Effector memory CD8-positive, alpha-beta T cell (primary cell): ENCODE results near the gene UPK1A.

Experiments used
- ATAC-seq: fragments of 150-1000 bp; cut with Tn5 transposase; replicated peaks from 2 replicates; pipeline ENCODE4 v1.10.0; 2021; ENCODE audit warnings: mild to moderate bottlenecking, moderate library complexity
- DNase-seq, 3 experiments: peaks; one replicate each; pipeline ENCODE4 v3.0.0; 2021
- H3K27ac Mint-ChIP-seq, 2 donors: one replicate each; pipeline ENCODE4 v1.8.0; 2022; ENCODE audit warnings: mild to moderate bottlenecking in 2 of 2, mixed read lengths in 2 of 2, moderate library complexity in 2 of 2
- H3K27me3 Mint-ChIP-seq, 2 donors: one replicate each; pipeline ENCODE4 v1.8.0; 2022; ENCODE audit warnings: mixed read lengths in 2 of 2
- H3K36me3 Mint-ChIP-seq: one replicate; pipeline ENCODE4 v1.8.0; 2022; ENCODE audit warnings: mild to moderate bottlenecking, moderate library complexity, mixed read lengths; ENCODE audit not compliant: insufficient read depth
- H3K4me1 Mint-ChIP-seq, 2 donors: one replicate each; pipeline ENCODE4 v1.8.0; 2022; ENCODE audit warnings: low read depth in 2 of 2, mixed read lengths in 2 of 2
- H3K4me3 Mint-ChIP-seq, 2 donors: one replicate each; pipeline ENCODE4 v1.8.0; 2022; ENCODE audit warnings: mild to moderate bottlenecking in 2 of 2, mixed read lengths in 2 of 2, moderate library complexity in 2 of 2
- H3K9me3 Mint-ChIP-seq, 2 donors: one replicate each; pipeline ENCODE4 v1.8.0; 2022; ENCODE audit warnings: mixed read lengths in 2 of 2

The UPK1A gene

GRCh38 chr19:35712567-35713505, 46.5 kb downstream of the UPK1A start:
- H3K4me1 Mint-ChIP-seq = peaks cover 48 to 53% of the 10 kb centered on the region in 2 donors
- peak overlapping the region; percentile 78 to 89 for H3K4me3 Mint-ChIP-seq
- ATAC-seq = peak; percentile 18

DNA sequence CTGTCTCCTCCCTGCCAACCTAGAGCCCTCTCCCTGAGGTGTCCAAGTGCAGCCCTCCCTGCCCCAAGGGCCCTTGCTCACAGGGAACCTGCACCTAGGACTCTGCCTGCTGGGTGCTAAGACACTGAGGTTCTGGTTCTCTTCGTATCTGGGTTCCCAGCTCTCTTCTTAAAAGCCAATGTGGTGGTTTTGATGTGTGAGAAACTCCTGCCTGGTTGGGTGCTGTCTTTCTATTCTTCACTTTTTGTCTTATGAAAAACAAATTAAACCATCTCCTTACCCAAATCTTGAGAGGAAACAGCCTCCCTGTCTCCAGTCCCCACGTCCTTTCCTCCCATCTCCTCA, 47.2 kb downstream of the UPK1A start:
- H3K27me3 Mint-ChIP-seq = peaks cover 0 to 7% of the 10 kb centered on the region in 2 donors
- peaks cover 49 to 54% of the 10 kb centered on the region in 2 donors for H3K4me1 Mint-ChIP-seq
- ATAC-seq (no peak), DNase-seq (no peak)
- no peaks in the 10 kb centered on the region for H3K9me3 Mint-ChIP-seq
- peak overlapping the region; percentile 93 to 94 for H3K27ac Mint-ChIP-seq
- peak overlapping the region; percentile 78 to 89 for H3K4me3 Mint-ChIP-seq
- peaks cover 18% of the 10 kb centered on the region for H3K36me3 Mint-ChIP-seq

More at GRCh38 chr19:35712567-35713505, 46.5 kb downstream of the UPK1A start:
- peak; percentile 21 to 44 (median 27) for DNase-seq
- H3K27ac Mint-ChIP-seq = peak overlapping the region; percentile 93 to 94
- H3K36me3 Mint-ChIP-seq = peaks cover 18% of the 10 kb centered on the region
- H3K27me3 Mint-ChIP-seq = peaks cover 0 to 7% of the 10 kb centered on the region in 2 donors
- H3K9me3 Mint-ChIP-seq = no peaks in the 10 kb centered on the region

DNA sequence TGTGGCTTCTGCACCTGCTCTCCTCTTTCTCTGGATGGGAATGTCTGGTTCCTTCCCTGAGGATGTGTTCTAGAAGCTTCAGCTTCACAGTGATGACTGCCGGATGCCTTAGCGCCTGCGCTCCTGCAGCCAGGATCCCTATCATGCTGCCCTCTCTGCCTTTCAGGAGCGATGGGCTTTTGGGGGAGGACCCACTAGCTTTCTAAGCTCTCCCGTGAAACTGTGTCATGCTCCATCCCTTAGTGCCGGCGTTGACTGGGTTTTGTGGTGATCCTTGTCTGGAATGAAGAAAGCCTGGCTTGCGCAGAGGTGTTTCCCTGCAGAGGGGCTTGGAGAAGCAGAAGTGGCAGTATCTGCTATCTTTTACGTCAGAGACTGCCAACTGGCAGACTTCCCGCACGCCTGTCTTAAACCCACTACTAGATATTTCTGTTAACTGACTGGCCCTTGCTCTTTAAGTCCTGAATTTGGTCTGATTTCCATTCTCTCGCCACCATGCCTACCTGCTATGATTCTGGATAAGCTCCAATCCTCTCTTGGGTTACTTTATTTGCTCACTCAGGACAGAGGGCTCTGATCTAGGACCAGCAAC, 47.7 kb downstream of the UPK1A start:
- ATAC-seq (no peak), DNase-seq (no peak)
- H3K9me3 Mint-ChIP-seq = no peaks in the 10 kb centered on the region
- peaks cover 50 to 58% of the 10 kb centered on the region in 2 donors for H3K4me1 Mint-ChIP-seq
- H3K36me3 Mint-ChIP-seq = peaks cover 18% of the 10 kb centered on the region
- H3K27ac Mint-ChIP-seq = peak overlapping the region; percentile 93 to 94
- peaks cover 0 to 7% of the 10 kb centered on the region in 2 donors for H3K27me3 Mint-ChIP-seq
- peak overlapping the region; percentile 78 to 89 for H3K4me3 Mint-ChIP-seq

- peak overlapping the region; percentile 78 to 89 for H3K4me3 Mint-ChIP-seq
- peak overlapping the region; percentile 93 to 94 for H3K27ac Mint-ChIP-seq
- ATAC-seq (no peak), DNase-seq (no peak)
- peaks cover 18% of the 10 kb centered on the region for H3K36me3 Mint-ChIP-seq
- peaks cover 56 to 63% of the 10 kb centered on the region in 2 donors for H3K4me1 Mint-ChIP-seq
- H3K27me3 Mint-ChIP-seq = peaks cover 0 to 7% of the 10 kb centered on the region in 2 donors
- H3K9me3 Mint-ChIP-seq = no peaks in the 10 kb centered on the region
Measured at GRCh38 chr19:35714601-35715354, 48.5 kb downstream of the UPK1A start.

DNA sequence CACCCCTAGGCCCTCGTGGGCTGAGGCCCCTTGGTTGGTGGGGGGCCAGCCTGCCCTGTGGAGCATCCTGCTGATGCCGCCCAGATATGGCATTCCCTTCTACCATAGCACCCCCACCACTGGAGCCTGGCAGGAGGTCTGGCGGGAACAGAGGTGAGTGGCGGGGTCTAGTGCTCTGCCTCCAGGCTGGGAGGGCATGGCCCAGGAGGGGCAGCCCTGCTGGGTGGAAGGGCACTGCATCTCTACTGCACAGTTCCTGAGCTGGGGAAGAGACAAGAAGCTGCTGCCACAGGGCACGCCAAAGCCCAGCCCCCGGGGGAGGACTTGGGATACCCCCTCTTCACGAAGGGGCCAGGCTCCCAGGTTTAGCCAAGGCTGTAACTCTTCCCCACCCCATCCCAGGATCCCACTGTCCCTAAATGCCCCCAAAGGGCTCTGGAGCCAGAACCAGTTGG, 49.1 kb downstream of the UPK1A start:
- Mint-ChIP-seq H3K27me3 (peaks cover 0 to 7% of the 10 kb centered on the region in 2 donors), H3K4me3 (peak overlapping the region in 1 of 2 donors; percentile 89), H3K27ac (peak overlapping the region; percentile 91 to 96), H3K36me3 (peaks cover 22% of the 10 kb centered on the region), H3K4me1 (peaks cover 58 to 63% of the 10 kb centered on the region in 2 donors), H3K9me3 (no peaks in the 10 kb centered on the region)
- no peak for ATAC-seq
- no peak for DNase-seq

DNA sequence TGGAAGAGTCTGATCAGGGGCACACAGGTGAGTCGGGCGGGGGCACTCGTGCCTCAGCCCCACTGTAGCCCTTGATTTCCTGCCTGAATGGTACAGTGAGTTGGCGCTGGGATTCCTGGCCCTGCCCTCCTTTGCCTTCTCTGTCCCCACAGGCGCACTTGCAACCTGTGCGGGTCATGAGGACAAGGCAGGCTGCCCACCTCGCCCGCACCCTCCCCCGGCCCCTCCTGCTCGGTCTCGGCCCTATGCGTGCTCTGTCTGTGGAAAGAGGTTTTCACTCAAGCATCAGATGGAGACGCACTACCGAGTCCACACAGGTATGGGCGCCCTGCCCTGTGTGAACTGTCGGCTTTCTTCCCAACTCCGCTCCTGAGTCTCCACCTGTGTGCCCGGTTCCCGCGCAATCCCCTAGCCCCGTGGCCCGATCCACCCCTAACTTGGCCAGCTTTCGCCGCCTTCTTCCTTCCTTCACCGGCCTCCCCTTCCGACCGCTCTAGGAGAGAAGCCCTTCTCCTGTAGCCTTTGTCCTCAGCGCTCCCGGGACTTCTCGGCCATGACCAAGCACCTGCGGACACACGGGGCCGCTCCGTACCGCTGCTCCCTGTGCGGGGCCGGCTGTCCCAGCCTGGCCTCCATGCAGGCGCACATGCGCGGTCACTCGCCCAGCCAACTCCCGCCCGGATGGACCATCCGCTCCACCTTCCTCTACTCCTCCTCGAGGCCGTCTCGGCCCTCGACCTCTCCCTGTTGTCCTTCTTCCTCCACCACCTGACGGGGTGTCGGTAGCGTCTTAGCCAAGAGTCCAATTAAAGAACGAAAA, 49.9 kb downstream of the UPK1A start:
- H3K27ac Mint-ChIP-seq = peak overlapping the region; percentile 91 to 96
- peaks cover 0 to 7% of the 10 kb centered on the region in 2 donors for H3K27me3 Mint-ChIP-seq
- ATAC-seq (no peak), DNase-seq (no peak)
- H3K36me3 Mint-ChIP-seq = peaks cover 28% of the 10 kb centered on the region
- H3K4me3 Mint-ChIP-seq = peak overlapping the region; percentile 89 to 91
- no peaks in the 10 kb centered on the region for H3K9me3 Mint-ChIP-seq
- peaks cover 55 to 61% of the 10 kb centered on the region in 2 donors for H3K4me1 Mint-ChIP-seq

GRCh38 chr19:35716801-35717664, 50.7 kb downstream of the UPK1A start:
- Mint-ChIP-seq H3K27ac (peak overlapping the region; percentile 91 to 96), H3K27me3 (peaks cover 0 to 7% of the 10 kb centered on the region in 2 donors), H3K36me3 (peaks cover 37% of the 10 kb centered on the region), H3K4me1 (peaks cover 51 to 62% of the 10 kb centered on the region in 2 donors), H3K4me3 (peak overlapping the region; percentile 89 to 91), H3K9me3 (no peaks in the 10 kb centered on the region)
- DNase-seq = peak; percentile 92 to 96 (median 94)
- ATAC-seq = peak; percentile 81

- peaks cover 48 to 54% of the 10 kb centered on the region in 2 donors for H3K4me1 Mint-ChIP-seq
- DNase-seq (no peak), ATAC-seq (peak; percentile 33)
- peaks cover 0 to 7% of the 10 kb centered on the region in 2 donors for H3K27me3 Mint-ChIP-seq
- peak within 1 kb of the TSS; percentile 89 to 91 for H3K4me3 Mint-ChIP-seq
- peaks cover 44% of the 10 kb centered on the region for H3K36me3 Mint-ChIP-seq
- peak within 1 kb of the TSS; percentile 91 to 96 for H3K27ac Mint-ChIP-seq
- no peaks in the 10 kb centered on the region for H3K9me3 Mint-ChIP-seq
Measured at GRCh38 chr19:35717665-35718344, 51.5 kb downstream of the UPK1A start, which contains the start of gene KMT2B. KMT2B (plus strand) TSS chr19:35718003; CDS start chr19:35718019, 16 bp downstream.

- peaks cover 41 to 47% of the 10 kb centered on the region in 2 donors for H3K4me1 Mint-ChIP-seq
- ATAC-seq = no peak
- DNase-seq = peak in 2 of 3 experiments; percentile 27 to 38
- H3K4me3 Mint-ChIP-seq = peak overlapping the region; percentile 86 to 87
- peaks cover 48% of the 10 kb centered on the region for H3K36me3 Mint-ChIP-seq
- peak overlapping the region; percentile 72 to 89 for H3K27ac Mint-ChIP-seq
- H3K9me3 Mint-ChIP-seq = no peaks in the 10 kb centered on the region
- peaks cover 0 to 5% of the 10 kb centered on the region in 2 donors for H3K27me3 Mint-ChIP-seq
Measured at GRCh38 chr19:35718345-35719041, 52.2 kb downstream of the UPK1A start.

DNA sequence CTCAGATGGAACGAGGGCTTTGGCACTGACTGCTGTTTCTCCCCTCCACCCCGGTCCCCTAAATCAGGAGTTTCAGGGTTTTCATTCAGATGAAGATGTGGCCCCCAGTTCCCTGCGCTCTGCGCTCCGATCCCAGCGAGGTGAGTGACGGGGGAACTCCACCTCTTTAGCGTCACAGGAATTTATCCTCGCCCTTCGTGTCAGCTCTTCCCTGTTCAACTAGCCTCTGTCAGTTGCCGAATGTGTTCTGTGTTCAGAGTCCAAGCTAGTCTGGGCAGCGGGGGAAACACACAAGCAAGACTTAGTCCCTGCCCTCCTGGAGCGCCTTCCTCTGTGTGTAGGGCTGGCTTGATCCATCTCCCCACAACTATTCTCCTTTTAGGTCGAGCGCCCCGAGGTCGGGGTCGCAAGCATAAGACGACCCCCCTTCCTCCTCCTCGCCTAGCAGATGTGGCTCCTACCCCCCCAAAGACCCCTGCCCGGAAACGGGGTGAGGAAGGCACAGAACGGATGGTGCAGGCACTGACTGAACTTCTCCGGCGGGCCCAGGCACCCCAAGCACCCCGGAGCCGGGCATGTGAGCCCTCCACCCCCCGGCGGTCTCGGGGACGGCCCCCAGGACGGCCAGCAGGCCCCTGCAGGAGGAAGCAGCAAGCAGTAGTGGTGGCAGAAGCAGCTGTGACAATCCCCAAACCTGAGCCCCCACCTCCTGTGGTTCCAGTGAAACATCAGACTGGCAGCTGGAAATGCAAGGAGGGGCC, 53.3 kb downstream of the UPK1A start:
- DNase-seq (no peak), ATAC-seq (no peak)
- Mint-ChIP-seq H3K36me3 (peaks cover 53% of the 10 kb centered on the region), H3K9me3 (no peaks in the 10 kb centered on the region), H3K27me3 (no peaks in the 10 kb centered on the region), H3K4me3 (peak overlapping the region; percentile 86 to 87), H3K27ac (peak overlapping the region in 1 of 2 donors; percentile 62), H3K4me1 (peaks cover 31 to 36% of the 10 kb centered on the region in 2 donors)
